K562 (cell line): Measurements from ENCODE around the gene CARD8. TPM values are rescaled to one million over a fixed set of nuclear protein-coding genes. Genes with fewer than 3 reads are reported as not detected.

Experiments used
- CBFA2T3 ChIP-seq: fragments of 450-650 bp; IDR thresholded peaks from 2 replicates; pipeline ENCODE4 v1.6.1; 2017
- EGR1 ChIP-seq: fragments of 450-650 bp; conservative IDR thresholded peaks from 2 replicates; pipeline ENCODE4 v1.6.1; 2017; ENCODE audit warnings: mild to moderate bottlenecking
- KHSRP ChIP-seq: fragments of 450-650 bp; IDR thresholded peaks from 2 replicates; pipeline ENCODE4 v1.6.1; 2017
- NKRF ChIP-seq: fragments of 450-650 bp; IDR thresholded peaks from 2 replicates; pipeline ENCODE4 v1.6.1; 2016; ENCODE audit warnings: borderline replicate concordance
- RBFOX2 ChIP-seq: fragments of 200-400 bp; formaldehyde crosslinking; IDR thresholded peaks from 2 replicates; pipeline ENCODE4 v1.6.1; 2017; ENCODE audit warnings: low read depth, mild to moderate bottlenecking, low read length, moderate library complexity
- REST ChIP-seq, 2 experiments: fragments of 450-650 bp; formaldehyde crosslinking in 1 of 2; IDR thresholded peaks; 2 replicates each; pipeline versions ENCODE4 v1.4.0 to v1.6.1; 2014 to 2020; ENCODE audit warnings: mild to moderate bottlenecking in 2 of 2, borderline replicate concordance in 1 of 2, low read depth in 1 of 2
- SP2 ChIP-seq: IDR thresholded peaks from 2 replicates; pipeline ENCODE4 v1.6.1; 2011; ENCODE audit warnings: mild to moderate bottlenecking, low read depth, low read length, moderate library complexity; ENCODE audit not compliant: poor library complexity, severe bottlenecking; ENCODE audit errors: extremely low read depth
- TCF7L2 ChIP-seq: fragments of 150-350 bp; IDR thresholded peaks from 2 replicates; pipeline ENCODE4 v1.6.1; 2016; ENCODE audit warnings: low read depth, mild to moderate bottlenecking, low read length, moderate library complexity
- USF1 ChIP-seq: sonication (generic); formaldehyde crosslinking; IDR thresholded peaks from 2 replicates; pipeline ENCODE4 v1.9.0; 2022; ENCODE audit warnings: mild to moderate bottlenecking, missing genetic modification reagents
- ZNF609 ChIP-seq: sonication (generic); formaldehyde crosslinking; IDR thresholded peaks from 2 replicates; pipeline ENCODE4 v1.8.1; 2023; ENCODE audit warnings: missing genetic modification reagents, mild to moderate bottlenecking, borderline replicate concordance
- polyA plus RNA-seq, 8 experiments: library from polyadenylated mRNA; depleted of rRNA in 4 of 8; stranded (reverse) in 5 of 8; unstranded in 3 of 8; fragments of >200 nt; fragmentation: Nextera tagmentation in 2 of 8; fragmentation: Illumina TruSeq in 1 of 8; extraction: Ambion mirVana in 2 of 8; extraction: Trizol in 1 of 8; gene quantifications; 2 replicates each; pipeline versions ENCODE4 v1.2.1 to v1.2.3, GENCODE V29; 2011 to 2014; ENCODE audit warnings: inconsistent platforms in 1 of 8, missing spikeins in 1 of 8
- total RNA-seq, 7 experiments: library from RNA; depleted of rRNA in 6 of 7; stranded (reverse); fragments of >200 nt in 6 of 7; fragmentation: Illumina TruSeq in 2 of 7; extraction: Trizol in 2 of 7; gene quantifications; 2 replicates each; pipeline versions ENCODE4 v1.2.1 to v1.2.3, GENCODE V29; 2011 to 2021; ENCODE audit warnings: low replicate concordance in 1 of 7

The CARD8 gene
- total and polyA plus RNA-seq, 9 of the 15 experiments (the other 6 are each of a cell fraction or from before 2014, with no cell fraction given) = 11.5 to 26.4 (median 20.8) TPM

GRCh38 chr19:48203794-48204628, 51.7 kb downstream of the CARD8 start (continued):
- TF ChIP-seq ZNF609 (CRISPR knock-in tag) = no peak
- TF ChIP-seq EGR1 = peak; percentile 61; the same call in 1 of the 2 replicates
- TF ChIP-seq TCF7L2 = no peak
- TF ChIP-seq USF1 (CRISPR knock-in tag) = no peak
- no peak for TF ChIP-seq SP2
- no peak for TF ChIP-seq KHSRP
- no peak; the same call in 1 of the 2 replicates for TF ChIP-seq REST (IDR thresholded peaks at IDR 0.05; ENCODE audit: borderline replicate concordance)
- TF ChIP-seq REST (CRISPR knock-in tag; IDR thresholded peaks at IDR 0.05; ENCODE audit: low read depth) = peak; percentile 51; the same call in 1 of the 2 replicates
- TF ChIP-seq NKRF = peak; percentile 51; the same call in 1 of the 2 replicates
- TF ChIP-seq CBFA2T3 = no peak
- peak; percentile 86 for TF ChIP-seq RBFOX2
